ENCODE measurements around the gene DSEL. TPM values are rescaled to one million over a fixed set of nuclear protein-coding genes. Genes with fewer than 3 reads are reported as not detected.

DSEL gene
- total and polyA plus RNA-seq, 2 of the 4 experiments (the other 2 are of a cell fraction): 16.8 to 100 TPM

DNA sequence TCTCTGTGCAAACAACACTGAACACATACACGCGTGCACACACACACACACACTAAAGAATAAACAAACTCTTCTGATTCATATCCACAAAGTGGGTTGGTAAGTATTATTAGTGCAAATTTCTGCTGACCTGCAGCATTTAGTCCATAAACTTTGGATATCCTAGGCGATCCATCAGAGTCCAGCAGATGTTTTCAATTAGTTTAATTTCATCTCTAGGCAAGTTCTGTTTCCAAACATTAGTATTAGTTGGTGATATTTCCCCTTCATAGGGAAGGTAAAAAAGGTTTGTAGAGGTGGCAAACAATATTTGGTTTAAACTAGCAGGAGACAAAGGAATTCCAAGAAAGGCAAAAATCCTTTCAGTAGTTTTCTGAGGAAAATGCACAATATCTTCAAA is 5.7 kb downstream of the DSEL start:
- in situ Hi-C loops (cut with MboI; ENCODE audit: low sequenced_read_pairs): loop anchor here (5.0 to 10.0 kb wide), 4 partner anchors 294 to 1154 kb away; no protein-coding TSS in a partner anchor
- Histone ChIP-seq H3K23ac (ENCODE audit: low read depth, low read length) (no peak overlapping the region), H2BK5ac (ENCODE audit: low read depth, low read length, poor library complexity, severe bottlenecking) (no peak overlapping the region), H3K4me3 (ENCODE audit: insufficient read depth, low read depth, low read length) (no peak overlapping the region), H3K9me3 (ENCODE audit: control insufficient read depth, insufficient read depth, low read length) (no peaks in the 10 kb centered on the region), H3K27me3 (ENCODE audit: control insufficient read depth, insufficient read depth, low read length) (no peaks in the 10 kb centered on the region), H2AFZ (replicated peaks; ENCODE audit: low read length, poor library complexity) (no peak overlapping the region), H4K20me1 (ENCODE audit: insufficient read depth, low read length) (peaks cover 12% of the 10 kb centered on the region; the same call in 1 of the 2 replicates), H4K5ac (ENCODE audit: low read depth, low read length) (no peak overlapping the region), H2AK5ac (ENCODE audit: low read depth, low read length) (no peak overlapping the region), H2BK20ac (ENCODE audit: low read depth, low read length) (no peak overlapping the region), H3K4ac (ENCODE audit: low read depth, low read length) (no peak overlapping the region), H2BK15ac (ENCODE audit: low read depth, low read length) (no peak overlapping the region), H2AK9ac (replicated peaks; ENCODE audit: low read depth, low read length, poor library complexity) (no peak overlapping the region), H3K14ac (replicated peaks; ENCODE audit: low read depth, low read length) (no peak overlapping the region), H3K4me2 (ENCODE audit: low read depth, low read length) (peak overlapping the region; percentile 39; the same call in 1 of the 2 replicates), H3K9ac (ENCODE audit: low read depth, low read length) (no peak overlapping the region), H4K91ac (ENCODE audit: insufficient read depth, low read depth, low read length) (no peak overlapping the region), H4K8ac (ENCODE audit: low read depth in 2 of 2, low read length in 2 of 2) (peak overlapping the region in 1 of 2 experiments; percentile 13; a peak in 1 of 4 replicates), H3K27ac (ENCODE audit: insufficient read depth, low read length) (no peak overlapping the region), H3K4me1 (ENCODE audit: control insufficient read depth, insufficient read depth, low read length) (peaks cover 8% of the 10 kb centered on the region; the same call in 1 of the 2 replicates), H2BK120ac (ENCODE audit: low read depth, low read length) (no peak overlapping the region), H3K79me1 (ENCODE audit: low read depth in 1 of 2, low read length in 2 of 2) (peaks cover 35 to 65% of the 10 kb centered on the region in 2 experiments), H3K18ac (ENCODE audit: low read depth, low read length) (no peak overlapping the region), H3K9me1 (ENCODE audit: insufficient read depth, low read length) (peaks cover 7% of the 10 kb centered on the region), H3K56ac (ENCODE audit: extremely low read depth, insufficient read depth, low read length) (no peak overlapping the region), H3K36me3 (ENCODE audit: control insufficient read depth, insufficient read depth, low read length) (peaks cover 25% of the 10 kb centered on the region)
- DNase-seq: peak; percentile 33
- dilution Hi-C loops (cut with HindIII; ENCODE audit: low sequenced_read_pairs, unreplicated experiment): no loop called here
- no peak; the same call in 1 of the 2 replicates for ATAC-seq (ENCODE audit: low read depth)
- no peak for TF ChIP-seq MXI1 (IDR thresholded peaks at IDR 0.05; ENCODE audit: borderline replicate concordance, low read depth, low read length)
- 0 out of 2 replicates have a peak, but pooled peaks have one; percentile 2 for TF ChIP-seq MAFK (IDR thresholded peaks at IDR 0.05; ENCODE audit: low read depth, low read length)
- POLR2A ChIA-PET (ENCODE audit: unreplicated experiment): no interaction called here
- CTCF ChIA-PET: no interaction called here
- WGBS, 2 experiments (ENCODE audit: extremely low coverage in 2 of 2, insufficient read length in 1 of 2): no CpG with 5 or more reads among the region's 3 CpGs
- no TSS peak for BruUV-seq (replicated peaks)
- intact Hi-C loops (cut with micrococcal nuclease): loop anchor here (10.0 kb wide), 1 partner anchor 754 kb away; no protein-coding TSS in a partner anchor

Data from IMR-90 (cell line).